Upper lobe of left lung (tissue), 4 donors: ENCODE data around the gene ADAMTS17.

Experiments used
- CTCF ChIP-seq, 6 experiments: fragments of 450-650 bp in 4 of 6; fragments of 200-600 bp in 2 of 6; sonication (generic) in 2 of 6; IDR thresholded peaks; one replicate each; pipeline ENCODE4 v1.5.1; 2016 to 2019; ENCODE audit warnings: antibody characterized with exemption in 6 of 6
- EP300 ChIP-seq, 4 donors: sonication (generic); formaldehyde crosslinking; IDR thresholded peaks; one replicate each; pipeline ENCODE4 v1.5.1; 2017; ENCODE audit warnings: antibody characterized with exemption in 4 of 4, control low read depth in 2 of 4
- POLR2A ChIP-seq, 4 donors: fragments of 450-650 bp; IDR thresholded peaks; one replicate each; pipeline ENCODE4 v1.5.1; 2016 to 2017; ENCODE audit warnings: antibody characterized with exemption in 4 of 4, mild to moderate bottlenecking in 2 of 4

- TF ChIP-seq CTCF (IDR thresholded peaks at IDR 0.05) (no peak), EP300 (IDR thresholded peaks at IDR 0.05) (no peak), POLR2A (IDR thresholded peaks at IDR 0.05) (no peak)
These were observed 106.7 kb downstream of the ADAMTS17 start for GRCh38 chr15:100235030-100235617.
